A673 (cell line): ENCODE measurements around the gene ARID5B.

ENCODE experiments used
- CTCF ChIP-seq: fragments of 300-800, 200-600 bp; sonication (generic); conservative IDR thresholded peaks from 2 replicates; pipeline ENCODE4 v1.5.1; 2017; ENCODE audit warnings: low read depth, mild to moderate bottlenecking, antibody characterized with exemption, low read length, moderate library complexity, mixed read lengths
- EZH2 ChIP-seq: fragments of 200-600 bp; sonication (generic); IDR thresholded peaks from 2 replicates; pipeline ENCODE4 v1.6.1; 2017; ENCODE audit warnings: borderline replicate concordance, low read depth, mild to moderate bottlenecking, mixed read lengths, antibody characterized with exemption, low read length; ENCODE audit not compliant: poor library complexity, severe bottlenecking

DNA sequence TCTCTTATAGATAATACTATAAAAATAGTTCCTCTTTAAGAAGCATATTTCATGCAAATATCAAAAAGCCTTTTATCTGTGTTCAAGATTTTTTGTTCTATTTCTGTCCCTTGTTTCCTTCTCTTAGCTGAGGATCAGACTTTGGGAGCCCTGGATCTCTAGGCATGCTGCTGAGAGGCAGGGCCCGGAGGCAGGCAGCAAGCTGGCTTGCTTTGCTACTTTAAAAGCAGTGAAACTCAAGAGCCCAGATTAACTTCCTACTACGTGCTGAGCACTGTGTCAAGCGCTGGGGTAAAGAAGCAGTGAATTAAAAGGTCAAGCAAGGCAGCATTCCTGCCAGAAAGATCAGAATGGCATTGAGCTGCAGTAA is 31.0 kb upstream of the ARID5B start:
- TF ChIP-seq CTCF (no peak), EZH2 (no peak)
